Uterus (tissue), 2 donors: ENCODE results near the gene DOK7.

ENCODE experiments used
- CTCF ChIP-seq, 4 experiments: fragments of 200-600 bp in 2 of 4; fragments of 450-650 bp in 2 of 4; sonication (generic) in 2 of 4; IDR thresholded peaks; one replicate each; pipeline ENCODE4 v1.5.1; 2016 to 2019; ENCODE audit warnings: antibody characterized with exemption in 4 of 4, mild to moderate bottlenecking in 2 of 4, moderate library complexity in 1 of 4
- POLR2A ChIP-seq, 2 donors: fragments of 450-650 bp; IDR thresholded peaks; one replicate each; pipeline ENCODE4 v1.6.1; 2016; ENCODE audit warnings: antibody characterized with exemption in 2 of 2, mild to moderate bottlenecking in 1 of 2, moderate library complexity in 1 of 2

GRCh38 chr4:3533423-3533820, 70.3 kb downstream of the DOK7 start:
- TF ChIP-seq CTCF (IDR thresholded peaks at IDR 0.05) (no peak), POLR2A (IDR thresholded peaks at IDR 0.05) (no peak)
